GM12878 (cell line): Measurements from ENCODE around the gene SYNJ2. TPM values are rescaled to one million over a fixed set of nuclear protein-coding genes. Genes with fewer than 3 reads are reported as not detected.

ENCODE experiments used
- ATAC-seq: fragments of 200-7000 bp; cut with Tn5 transposase; 3 replicates; pipeline ENCODE4 v1.9.1; 2020; ENCODE audit warnings: mild to moderate bottlenecking, moderate library complexity
- BruUV-seq: library from RNA; stranded (reverse); fragments of 400-500 nt; replicated peaks from 2 replicates; lab custom pipeline; 2021; lab: Mats Ljungman, UMichigan
- CTCF ChIA-PET: fragments of 300-600 bp; sonication (Branson Sonifier 250); formaldehyde crosslinking; extraction: SDS; loops from one replicate; lab custom pipeline; 2021; ENCODE audit warnings: inconsistent platforms; lab: Yijun Ruan, JAX
- POLR2A ChIA-PET: fragments of 350-600 bp; formaldehyde crosslinking; extraction: SDS; loops from one replicate; lab custom pipeline; 2021; ENCODE audit warnings: inconsistent platforms; lab: Charles Lee
- RAD21 ChIA-PET: fragments of 300-600 bp; sonication (Branson Sonifier 250); formaldehyde crosslinking; loops from one replicate; lab custom pipeline; 2023; ENCODE audit warnings: antibody characterized with exemption; ENCODE audit not compliant: unreplicated experiment; lab: Charles Lee
- SMC1A ChIA-PET: fragments of 300-600 bp; sonication (Branson Sonifier 250); formaldehyde crosslinking; loops from one replicate; lab custom pipeline; 2023; ENCODE audit not compliant: unreplicated experiment, uncharacterized antibody; lab: Charles Lee
- DNase-seq: peaks from one replicate; pipeline ENCODE4 v3.0.0-alpha.2; 2011; ENCODE audit warnings: low read depth, low spot score
- FAIRE-seq: peaks from 3 replicates; lab custom pipeline; 2011; peaks lifted over from hg19 to GRCh38; lab: Jason Lieb, UNC
- H2AFZ ChIP-seq: 2 replicates; pipeline ENCODE4 v1.6.0; 2011; ENCODE audit warnings: low read depth, low read length, control low read depth; ENCODE audit not compliant: control insufficient read depth
- H3K27ac ChIP-seq: 2 replicates; pipeline ENCODE4 v1.5.1; 2011; ENCODE audit warnings: control low read depth; ENCODE audit not compliant: control insufficient read depth, insufficient read depth
- H3K27me3 ChIP-seq, 2 experiments: replicated peaks in 1 of 2; 2 replicates each; pipeline versions ENCODE4 v1.6.0 to v1.6.1; 2011; ENCODE audit warnings: low read length in 1 of 2; ENCODE audit not compliant: control insufficient read depth in 2 of 2, insufficient read depth in 2 of 2
- H3K36me3 ChIP-seq, 2 experiments: 2 replicates each; pipeline ENCODE4 v1.5.1; 2011; ENCODE audit warnings: low read length in 1 of 2; ENCODE audit not compliant: control insufficient read depth in 2 of 2, insufficient read depth in 2 of 2
- H3K4me1 ChIP-seq: 2 replicates; pipeline ENCODE4 v1.6.1; 2011; ENCODE audit warnings: mild to moderate bottlenecking, low read length, moderate library complexity, mixed read lengths; ENCODE audit not compliant: control insufficient read depth, insufficient read depth
- H3K4me2 ChIP-seq: 2 replicates; pipeline ENCODE4 v1.6.0; 2011; ENCODE audit warnings: control low read depth; ENCODE audit not compliant: control insufficient read depth, insufficient read depth
- H3K4me3 ChIP-seq: fragments of 200-600 bp; sonication (generic); 2 replicates; pipeline ENCODE4 v1.5.1; 2016
- H3K79me2 ChIP-seq: 2 replicates; pipeline ENCODE4 v1.6.0; 2011; ENCODE audit warnings: low read length; ENCODE audit not compliant: control insufficient read depth, insufficient read depth
- H3K9ac ChIP-seq: 2 replicates; pipeline ENCODE4 v1.8.0; 2011; ENCODE audit warnings: low read length, control low read depth, mixed read lengths; ENCODE audit not compliant: control insufficient read depth, insufficient read depth
- H3K9me3 ChIP-seq: replicated peaks from 3 replicates; pipeline ENCODE4 v1.5.1; 2011; ENCODE audit warnings: mild to moderate bottlenecking, low read length; ENCODE audit not compliant: control insufficient read depth, insufficient read depth
- H4K20me1 ChIP-seq: 2 replicates; pipeline ENCODE4 v1.6.0; 2011; ENCODE audit not compliant: control insufficient read depth, insufficient read depth
- ASH2L ChIP-seq: fragments of 300-600, 200-600 bp; sonication (generic); IDR thresholded peaks from 2 replicates; pipeline ENCODE4 v1.6.1; 2017; ENCODE audit warnings: low read depth, mild to moderate bottlenecking, borderline replicate concordance
- FOS ChIP-seq: IDR thresholded peaks from 3 replicates; pipeline ENCODE4 v1.6.1; 2011; ENCODE audit warnings: borderline replicate concordance; ENCODE audit not compliant: insufficient read length; ENCODE audit errors: extremely low read depth
- MLLT1 ChIP-seq: fragments of 450-650 bp; IDR thresholded peaks from 2 replicates; pipeline ENCODE4 v1.6.1; 2016; ENCODE audit warnings: mild to moderate bottlenecking
- MTA2 ChIP-seq: fragments of 450-650 bp; IDR thresholded peaks from 2 replicates; pipeline ENCODE4 v1.6.1; 2016; ENCODE audit warnings: low read depth, mild to moderate bottlenecking, moderate library complexity
- PBX3 ChIP-seq: IDR thresholded peaks from 2 replicates; pipeline ENCODE4 v1.6.1; 2011; ENCODE audit warnings: mild to moderate bottlenecking, low read depth, low read length, moderate library complexity; ENCODE audit not compliant: insufficient replicate concordance
- STAT1 ChIP-seq: fragments of 450-650 bp; conservative IDR thresholded peaks from 2 replicates; pipeline ENCODE4 v1.6.1; 2014; ENCODE audit warnings: antibody characterized with exemption, mild to moderate bottlenecking
- TAF1 ChIP-seq: IDR thresholded peaks from 2 replicates; pipeline ENCODE4 v1.6.1; 2011; ENCODE audit warnings: mild to moderate bottlenecking, low read depth, low read length, borderline replicate concordance
- ZBTB40 ChIP-seq: fragments of 450-650 bp; IDR thresholded peaks from 2 replicates; pipeline ENCODE4 v1.6.1; 2016; ENCODE audit warnings: mild to moderate bottlenecking, moderate library complexity, borderline replicate concordance
- ZNF217 ChIP-seq: fragments of 450-650 bp; IDR thresholded peaks from 2 replicates; pipeline ENCODE4 v1.6.1; 2017; ENCODE audit warnings: antibody characterized with exemption, mild to moderate bottlenecking
- WGBS: methylation state at CpG from one replicate; pipeline ENCODE4 v1.1.6; 2016; ENCODE audit warnings: low lambda C conversion rate; ENCODE audit not compliant: insufficient replicate concordance, insufficient coverage; ENCODE audit errors: missing lambda C conversion rate; 5-methylcytosine and 5-hydroxymethylcytosine counted together
- in situ Hi-C: fragments of 300-500 bp; cut with MboI; formaldehyde crosslinking; loops from 9 replicates; pipeline ENCODE4 v1.14.3; 2018; ENCODE audit warnings: mixed read lengths
- intact Hi-C: fragments of 100-400 bp; cut with micrococcal nuclease; formaldehyde crosslinking; loops from one replicate; pipeline ENCODE4 v1.14.2; 2022; ENCODE audit not compliant: unreplicated experiment
- polyA plus RNA-seq, 11 experiments: library from polyadenylated mRNA; depleted of rRNA in 4 of 11; unstranded in 6 of 11; stranded (reverse) in 5 of 11; fragments of >200 nt; fragmentation: Nextera tagmentation in 4 of 11; fragmentation: Illumina TruSeq in 1 of 11; extraction: Ambion mirVana in 4 of 11; extraction: Trizol in 1 of 11; gene quantifications; 1 replicate in 1 of 11; 2 replicates in 10 of 11; pipeline versions ENCODE4 v1.2.1 to v1.2.3, GENCODE V29; 2011 to 2016; ENCODE audit warnings: inconsistent platforms in 2 of 11, missing spikeins in 2 of 11, low read depth in 1 of 11
- total RNA-seq, 4 experiments: library from RNA; depleted of rRNA in 3 of 4; stranded (reverse); fragments of >200 nt in 3 of 4; fragmentation: Illumina TruSeq in 1 of 4; extraction: Trizol in 1 of 4; gene quantifications; 2 replicates each; pipeline versions ENCODE4 v1.2.1 to v1.2.3, GENCODE V29; 2013 to 2021

SYNJ2 gene
- total and polyA plus RNA-seq, 10 of the 15 experiments (the other 5 are each of a cell fraction or from before 2014, with no cell fraction given): 0.11 to 1.8 (median 0.57) TPM

GRCh38 chr6:158103228-158103627 is 121.6 kb downstream of the SYNJ2 start:
- RAD21 ChIA-PET: no interaction called here

More at GRCh38 chr6:158103228-158103627, 121.6 kb downstream of the SYNJ2 start:
- H4K20me1 ChIP-seq: no peaks in the 10 kb centered on the region
- in situ Hi-C loops (no loop called here), intact Hi-C loops (no loop called here)
- POLR2A ChIA-PET: no interaction called here
- H3K4me2 ChIP-seq: no peak overlapping the region
- SMC1A ChIA-PET: no interaction called here
- H3K4me1 ChIP-seq: no peaks in the 10 kb centered on the region
- no peak overlapping the region for H2AFZ ChIP-seq
- ATAC-seq (no peak), DNase-seq (no peak), FAIRE-seq (peak; percentile 38)
- no peak overlapping the region for H3K4me3 ChIP-seq
- no peaks in the 10 kb centered on the region for H3K9me3 ChIP-seq
- BruUV-seq: no TSS peak
- no peak overlapping the region for H3K9ac ChIP-seq
- no peaks in the 10 kb centered on the region for H3K36me3 ChIP-seq
- CTCF ChIA-PET: no interaction called here
- 93% methylated on average over 4 of the region's 4 CpGs for WGBS
- no peaks in the 10 kb centered on the region for H3K79me2 ChIP-seq
- H3K27me3 ChIP-seq: no peaks in the 10 kb centered on the region
- no peak overlapping the region for H3K27ac ChIP-seq
- TF ChIP-seq ZBTB40: no peak
- TF ChIP-seq FOS: no peak
- no peak for TF ChIP-seq STAT1
- no peak for TF ChIP-seq ASH2L
- TF ChIP-seq PBX3: no peak
- TF ChIP-seq MTA2: no peak
- TF ChIP-seq MLLT1: no peak
- no peak for TF ChIP-seq TAF1
- no peak for TF ChIP-seq ZNF217
